ENCODE measurements around the gene FATE1.

The FATE1 gene

GRCh38 chrX:151745651-151746050, 29.8 kb downstream of the FATE1 start:
- no peak for DNase-seq

GRCh38 chrX:151746502-151746901, 30.7 kb downstream of the FATE1 start:
- no peak for DNase-seq

- DNase-seq, result no peak
These were observed 34.7 kb downstream of the FATE1 start for GRCh38 chrX:151750511-151750910.

GRCh38 chrX:151752847-151753246, 37.0 kb downstream of the FATE1 start:
- no peak for DNase-seq

- DNase-seq, result no peak
These were observed 37.6 kb downstream of the FATE1 start for GRCh38 chrX:151753313-151754046.

- DNase-seq, result no peak
These were observed 38.2 kb downstream of the FATE1 start for GRCh38 chrX:151754047-151754429.

- DNase-seq, result no peak
These were observed 38.9 kb downstream of the FATE1 start for GRCh38 chrX:151754641-151755215.

GRCh38 chrX:151759041-151759708, 43.3 kb downstream of the FATE1 start:
- DNase-seq, result no peak

- no peak for DNase-seq
These were observed 47.0 kb downstream of the FATE1 start for GRCh38 chrX:151762802-151763201.

GRCh38 chrX:151763711-151764110, 47.9 kb downstream of the FATE1 start:
- no peak for DNase-seq

GRCh38 chrX:151765026-151765425, 49.2 kb downstream of the FATE1 start:
- DNase-seq, result no peak

GRCh38 chrX:151771726-151772125, 55.9 kb downstream of the FATE1 start:
- DNase-seq, result no peak

Measured in CD4-positive, alpha-beta T cell treated with Interleukin-21 for 1 hour (primary cell).